Neuronal stem cell (in vitro differentiated cells): ENCODE results near the gene FAM209A.
"Not testable (repeated sequence)": the region's sequence is repeated elsewhere in the genome, so short reads cannot be mapped to it uniquely, and the experiment has no call there.

Experiments
- DNase-seq: peaks from one replicate; pipeline ENCODE4 v3.0.0-alpha.2; 2013; ENCODE audit warnings: low spot score
- H2AFZ ChIP-seq: one replicate; pipeline ENCODE4 v1.6.1; 2013; ENCODE audit warnings: mild to moderate bottlenecking, low read length, inconsistent platforms
- H2AK5ac ChIP-seq: 2 replicates; pipeline ENCODE4 v1.6.1; 2013; ENCODE audit warnings: low read depth, mild to moderate bottlenecking, inconsistent platforms, low read length, moderate library complexity, mixed read lengths
- H2BK120ac ChIP-seq: 2 replicates; pipeline ENCODE4 v1.6.1; 2013; ENCODE audit warnings: low read depth, mild to moderate bottlenecking, inconsistent platforms, low read length, moderate library complexity, mixed read lengths
- H2BK12ac ChIP-seq: one replicate; pipeline ENCODE4 v1.6.1; 2013; ENCODE audit warnings: low read length, inconsistent platforms
- H2BK15ac ChIP-seq: 2 replicates; pipeline ENCODE4 v1.6.1; 2013; ENCODE audit warnings: mild to moderate bottlenecking, low read length, inconsistent platforms, mixed read lengths
- H2BK5ac ChIP-seq: one replicate; pipeline ENCODE4 v1.6.1; 2013; ENCODE audit warnings: inconsistent platforms, mild to moderate bottlenecking, low read length, moderate library complexity
- H3K14ac ChIP-seq: one replicate; pipeline ENCODE4 v1.6.1; 2013; ENCODE audit warnings: low read length, inconsistent platforms
- H3K18ac ChIP-seq: 2 replicates; pipeline ENCODE4 v1.6.1; 2013; ENCODE audit warnings: low read length, inconsistent platforms
- H3K23ac ChIP-seq: 2 replicates; pipeline ENCODE4 v1.6.1; 2013; ENCODE audit warnings: low read depth, mild to moderate bottlenecking, mixed read lengths, low read length, inconsistent platforms; ENCODE audit not compliant: poor library complexity
- H3K27ac ChIP-seq: replicated peaks from 3 replicates; pipeline ENCODE4 v1.5.1; 2013; ENCODE audit warnings: low read length, inconsistent platforms
- H3K27me3 ChIP-seq, 3 experiments: 2 replicates each; pipeline ENCODE4 v1.6.1; 2013; ENCODE audit warnings: low read length in 3 of 3, mild to moderate bottlenecking in 2 of 3, inconsistent platforms in 1 of 3, low read depth in 1 of 3, mixed read lengths in 1 of 3, moderate library complexity in 1 of 3; ENCODE audit not compliant: control insufficient read depth in 3 of 3, insufficient read depth in 3 of 3
- H3K36me3 ChIP-seq, 2 donors: replicated peaks in 1 of 2; 2 replicates each; pipeline ENCODE4 v1.6.1; 2013; ENCODE audit warnings: low read length in 2 of 2; ENCODE audit not compliant: control insufficient read depth in 2 of 2, insufficient read depth in 2 of 2
- H3K4ac ChIP-seq: 2 replicates; pipeline ENCODE4 v1.6.1; 2013; ENCODE audit warnings: inconsistent platforms, mild to moderate bottlenecking, low read length, moderate library complexity
- H3K4me1 ChIP-seq, 2 donors: 1 replicate in 1 of 2; 2 replicates in 1 of 2; pipeline ENCODE4 v1.6.1; 2013; ENCODE audit warnings: low read length in 2 of 2, low read depth in 1 of 2; ENCODE audit not compliant: control insufficient read depth in 2 of 2, insufficient read depth in 1 of 2
- H3K4me2 ChIP-seq: one replicate; pipeline ENCODE4 v1.6.1; 2013; ENCODE audit warnings: mild to moderate bottlenecking, low read length, inconsistent platforms; ENCODE audit not compliant: insufficient read depth, poor library complexity, severe bottlenecking
- H3K4me3 ChIP-seq, 2 donors: 2 replicates each; pipeline ENCODE4 v1.5.1; 2013; ENCODE audit warnings: low read length in 2 of 2, mild to moderate bottlenecking in 2 of 2, inconsistent platforms in 1 of 2, moderate library complexity in 1 of 2
- H3K79me1 ChIP-seq: one replicate; pipeline ENCODE4 v1.6.1; 2013; ENCODE audit warnings: low read depth, mild to moderate bottlenecking, inconsistent platforms, low read length, moderate library complexity
- H3K9ac ChIP-seq: one replicate; pipeline ENCODE4 v1.6.1; 2013; ENCODE audit warnings: mild to moderate bottlenecking, low read depth, low read length, inconsistent platforms; ENCODE audit not compliant: poor library complexity
- H3K9me3 ChIP-seq, 2 donors: replicated peaks in 1 of 2; 2 replicates each; pipeline versions ENCODE3 to v1.6.1; 2013; ENCODE audit warnings: low read length in 2 of 2, mild to moderate bottlenecking in 2 of 2, inconsistent platforms in 1 of 2, low read depth in 1 of 2, mixed read lengths in 1 of 2, moderate library complexity in 1 of 2; ENCODE audit not compliant: control insufficient read depth in 2 of 2, insufficient read depth in 1 of 2
- H4K8ac ChIP-seq: one replicate; pipeline ENCODE4 v1.6.1; 2013; ENCODE audit warnings: low read depth, mild to moderate bottlenecking, inconsistent platforms, low read length, moderate library complexity
- H4K91ac ChIP-seq: one replicate; pipeline ENCODE4 v1.6.1; 2013; ENCODE audit warnings: low read length, low read depth, mild to moderate bottlenecking, inconsistent platforms; ENCODE audit not compliant: poor library complexity
- WGBS, 2 donors: extraction: QIAGEN DNeasy Blood & Tissue Kit; methylation state at CpG; one replicate each; pipeline ENCODE4 v1.1.7; 2013; ENCODE audit warnings: missing lambda C conversion rate in 2 of 2, mixed read lengths in 1 of 2; ENCODE audit not compliant: insufficient read length in 2 of 2, insufficient replicate concordance in 1 of 2; ENCODE audit errors: extremely low coverage in 2 of 2; 5-methylcytosine and 5-hydroxymethylcytosine counted together

The FAM209A gene

GRCh38 chr20:56564526-56564925, 40.0 kb downstream of the FAM209A start:
- no CpG with 5 or more reads among the region's 6 CpGs for WGBS, 2 donors
- not testable (repeated sequence) for H3K27ac ChIP-seq, H4K91ac ChIP-seq

GRCh38 chr20:56565511-56565910, 41.0 kb downstream of the FAM209A start:
- Histone ChIP-seq H3K4me1 (no peaks in the 10 kb centered on the region), H3K27ac (no peak overlapping the region), H4K91ac (no peak overlapping the region), H3K4me2 (no peak overlapping the region), H3K79me1 (no peaks in the 10 kb centered on the region), H2BK5ac (no peak overlapping the region), H3K9ac (no peak overlapping the region), H3K36me3 (no peaks in the 10 kb centered on the region), H2BK15ac (no peak overlapping the region), H2BK12ac (no peak overlapping the region), H2AK5ac (no peak overlapping the region), H4K8ac (no peak overlapping the region), H3K27me3 (no peaks in the 10 kb centered on the region), H3K23ac (no peak overlapping the region), H2AFZ (no peak overlapping the region), H3K18ac (no peak overlapping the region), H3K4me3 (no peak overlapping the region), H3K4ac (no peak overlapping the region), H3K9me3 (no peaks in the 10 kb centered on the region), H2BK120ac (no peak overlapping the region), H3K14ac (no peak overlapping the region)
- WGBS, 2 donors = no CpG with 5 or more reads among the region's 4 CpGs
- no peak for DNase-seq

More at GRCh38 chr20:56564526-56564925, 40.0 kb downstream of the FAM209A start:
- H2AFZ ChIP-seq, H3K14ac ChIP-seq, H3K27me3 ChIP-seq, H4K8ac ChIP-seq, H3K4ac ChIP-seq, H3K23ac ChIP-seq, H2BK120ac ChIP-seq, H2BK15ac ChIP-seq, H3K4me2 ChIP-seq, H2AK5ac ChIP-seq, H3K18ac ChIP-seq, H3K36me3 ChIP-seq, H3K4me1 ChIP-seq, H3K79me1 ChIP-seq, H3K9ac ChIP-seq, H2BK12ac ChIP-seq, H2BK5ac ChIP-seq, H3K9me3 ChIP-seq, DNase-seq, H3K4me3 ChIP-seq: not testable (repeated sequence)

- Histone ChIP-seq H3K18ac (no peak overlapping the region), H3K9me3 (no peaks in the 10 kb centered on the region), H2BK15ac (no peak overlapping the region), H3K27ac (no peak overlapping the region), H3K27me3 (no peaks in the 10 kb centered on the region), H3K4me1 (no peaks in the 10 kb centered on the region), H3K23ac (no peak overlapping the region), H3K14ac (no peak overlapping the region), H2AFZ (no peak overlapping the region), H2AK5ac (no peak overlapping the region), H3K4me3 (no peak overlapping the region), H3K4ac (no peak overlapping the region), H3K4me2 (no peak overlapping the region), H3K79me1 (no peaks in the 10 kb centered on the region), H3K9ac (no peak overlapping the region), H4K91ac (no peak overlapping the region), H4K8ac (no peak overlapping the region), H3K36me3 (no peaks in the 10 kb centered on the region), H2BK120ac (no peak overlapping the region), H2BK5ac (no peak overlapping the region), H2BK12ac (no peak overlapping the region)
- no CpG with 5 or more reads among the region's 3 CpGs for WGBS, 2 donors
- DNase-seq = no peak
Observed at GRCh38 chr20:56566621-56567020, 42.1 kb downstream of the FAM209A start.

- Histone ChIP-seq H2AK5ac (no peak overlapping the region), H3K79me1 (no peaks in the 10 kb centered on the region), H3K9me3 (no peaks in the 10 kb centered on the region), H2BK15ac (no peak overlapping the region), H3K4me1 (peaks cover 0 to 7% of the 10 kb centered on the region in 2 donors), H3K23ac (no peak overlapping the region), H3K4me2 (no peak overlapping the region), H4K91ac (no peak overlapping the region), H2AFZ (no peak overlapping the region), H3K18ac (no peak overlapping the region), H2BK5ac (no peak overlapping the region), H4K8ac (no peak overlapping the region), H3K14ac (no peak overlapping the region), H3K4ac (no peak overlapping the region), H3K27me3 (peaks cover 0 to 12% (median 0%) of the 10 kb centered on the region in 3 experiments), H3K27ac (no peak overlapping the region), H3K4me3 (no peak overlapping the region), H3K9ac (no peak overlapping the region), H2BK12ac (no peak overlapping the region), H3K36me3 (no peaks in the 10 kb centered on the region), H2BK120ac (no peak overlapping the region)
- no peak for DNase-seq
- WGBS, 2 donors = no CpG with 5 or more reads among the region's 2 CpGs
Observed at GRCh38 chr20:56570832-56571231, 46.3 kb downstream of the FAM209A start.
